NB4 (cell line): Measurements from ENCODE around the gene HMG20A.

Source experiments
- DNase-seq: peaks from one replicate; pipeline ENCODE4 v3.0.0; 2010; ENCODE audit warnings: low read depth
- H3K4me3 ChIP-seq: one replicate; pipeline ENCODE4 v1.5.1; 2011; ENCODE audit warnings: mild to moderate bottlenecking, low read depth, low read length, moderate library complexity
- CTCF ChIP-seq: IDR thresholded peaks from one replicate; pipeline ENCODE4 v1.5.1; 2012; ENCODE audit warnings: low read depth, low read length
- MAX ChIP-seq: IDR thresholded peaks from 2 replicates; pipeline ENCODE4 v1.6.1; 2011; ENCODE audit warnings: low read depth, low read length
- MYC ChIP-seq: IDR thresholded peaks from 2 replicates; pipeline ENCODE4 v1.6.1; 2011; ENCODE audit warnings: low read depth, low read length
- POLR2A ChIP-seq: IDR thresholded peaks from 2 replicates; pipeline ENCODE4 v1.6.1; 2011; ENCODE audit warnings: mild to moderate bottlenecking; ENCODE audit not compliant: insufficient read length; ENCODE audit errors: extremely low read depth

The HMG20A gene

DNA sequence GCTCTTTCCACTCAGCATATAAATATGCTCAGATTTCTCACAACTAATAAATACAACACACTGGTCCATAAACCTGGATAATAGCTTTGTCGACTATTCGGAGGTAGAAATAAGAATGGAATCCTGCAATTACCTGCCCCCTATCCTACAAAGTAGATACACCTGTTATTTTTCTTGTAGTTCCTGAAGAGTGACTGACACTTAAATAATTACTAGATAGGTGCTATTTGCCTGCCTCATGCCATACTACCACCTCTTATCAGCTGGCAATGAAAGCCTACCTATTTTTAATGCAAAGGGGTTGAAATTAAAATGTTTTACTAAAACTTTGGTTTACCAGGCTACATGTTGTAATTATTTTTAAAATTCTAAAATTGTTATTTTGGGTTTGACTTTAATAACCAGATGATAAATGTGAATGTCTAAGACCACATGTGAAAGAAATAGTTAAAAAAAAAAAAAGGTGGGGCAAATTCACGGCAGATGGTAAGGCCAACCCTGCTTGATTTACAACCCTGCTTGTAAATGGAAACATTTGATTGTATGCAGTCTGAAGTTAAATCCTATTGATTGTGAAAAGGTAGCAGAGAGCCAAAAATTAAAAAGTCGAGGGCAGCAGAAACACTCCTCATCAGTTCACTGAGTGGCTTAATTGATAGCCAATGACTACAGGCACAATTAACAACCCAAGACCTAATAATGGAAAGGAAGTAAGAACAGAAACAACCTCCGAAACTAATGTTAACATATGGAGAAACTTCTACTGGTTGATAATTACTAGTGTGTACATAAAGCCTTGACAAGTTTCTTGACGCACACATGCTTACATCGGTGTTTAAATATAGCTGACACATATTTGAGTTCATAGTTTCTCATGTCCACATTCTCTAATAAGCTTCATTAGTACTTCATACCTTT is 9.7 kb upstream of the HMG20A start:
- TF ChIP-seq MYC (no peak), CTCF (no peak), MAX (no peak)
- no peak overlapping the region for H3K4me3 ChIP-seq
- DNase-seq, result no peak

DNA sequence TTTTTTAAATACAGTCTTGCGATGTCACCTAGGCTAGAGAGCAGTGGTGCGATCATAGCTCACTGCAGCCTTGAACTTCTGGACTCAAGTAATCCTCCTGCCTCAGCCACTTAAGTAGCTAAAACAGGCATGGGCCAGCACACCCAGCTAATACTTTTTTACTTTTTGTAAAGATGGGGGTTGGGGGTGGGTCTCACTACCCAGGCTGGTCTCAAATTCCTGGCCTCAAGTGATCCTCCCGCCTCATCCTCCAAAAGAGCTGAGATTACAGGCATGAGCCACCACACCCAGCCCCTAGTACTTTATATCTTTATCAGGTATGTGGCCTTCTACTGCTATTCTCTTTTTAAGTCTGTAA is 9.1 kb upstream of the HMG20A start:
- no peak for DNase-seq
- no peak overlapping the region for H3K4me3 ChIP-seq
- TF ChIP-seq MYC (no peak), CTCF (no peak), MAX (no peak), POLR2A (no peak)

DNA sequence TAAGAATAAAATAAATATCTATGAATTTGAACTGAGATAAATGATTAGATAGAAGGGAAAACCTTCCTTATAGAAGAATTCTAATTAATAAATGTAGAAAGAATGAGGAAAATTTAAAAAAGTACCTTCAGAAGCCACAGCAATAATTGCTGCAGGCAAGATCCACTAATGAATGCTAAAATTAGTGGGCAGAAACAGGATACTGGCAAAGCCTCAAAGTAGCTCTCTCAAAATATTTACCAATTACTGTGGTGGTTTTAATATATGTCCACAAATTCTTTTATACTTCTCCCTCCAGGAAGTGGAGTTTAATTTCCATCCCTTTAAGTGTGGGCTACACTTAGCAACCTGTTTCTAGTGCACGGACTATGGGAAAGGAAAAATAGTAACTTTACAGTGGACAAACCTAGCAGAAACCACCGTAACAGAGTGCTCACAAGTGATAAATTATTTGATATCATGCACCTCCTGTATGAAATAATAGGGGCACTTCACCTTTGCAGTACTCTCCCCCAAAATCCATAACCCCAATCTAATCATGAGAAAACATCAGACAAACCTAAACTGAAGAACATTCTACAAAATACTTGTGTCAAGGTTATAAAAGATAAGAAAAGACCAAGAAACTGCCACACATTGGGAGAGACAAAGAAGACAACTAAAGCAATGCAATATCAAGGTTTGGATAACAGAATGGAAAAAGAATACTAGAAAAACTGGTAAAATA is 7.6 kb upstream of the HMG20A start:
- DNase-seq, result no peak
- TF ChIP-seq POLR2A (no peak), MYC (no peak), MAX (no peak), CTCF (no peak)
- no peak overlapping the region for H3K4me3 ChIP-seq

DNA sequence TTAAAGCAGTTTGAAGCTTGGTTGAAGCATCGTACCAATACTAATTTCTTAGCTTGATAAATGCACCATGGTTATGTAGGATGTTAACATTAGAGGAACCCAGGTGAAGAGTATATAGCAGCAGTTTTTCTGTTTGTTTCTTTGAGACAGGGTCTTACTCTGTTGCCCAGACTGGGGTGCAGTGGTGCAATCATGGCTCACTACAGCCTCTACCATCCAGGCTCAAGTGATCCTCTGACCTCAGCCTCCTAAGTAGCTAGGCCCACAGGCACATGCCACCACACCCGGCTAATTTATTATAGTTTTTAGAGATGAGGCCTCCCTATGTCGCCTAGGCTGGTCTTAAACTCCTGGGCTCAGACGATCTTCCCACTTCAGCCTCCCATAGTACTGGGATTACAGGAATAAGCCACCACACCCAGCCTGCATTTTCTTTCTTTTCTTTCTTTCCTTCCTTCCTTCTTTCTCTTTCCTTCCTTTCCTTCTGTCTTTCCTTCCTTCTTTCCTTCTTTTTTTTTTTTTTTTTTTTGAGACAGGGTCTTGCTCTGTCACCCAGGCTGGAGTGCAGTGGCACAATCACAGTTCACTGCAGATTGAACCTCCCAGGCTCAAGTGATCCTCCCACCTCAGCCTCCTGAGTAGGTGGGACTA is 6.9 kb upstream of the HMG20A start:
- TF ChIP-seq POLR2A, result no peak
- no peak for TF ChIP-seq MYC
- no peak for TF ChIP-seq CTCF
- no peak for TF ChIP-seq MAX
- no peak overlapping the region for H3K4me3 ChIP-seq
- no peak for DNase-seq

DNA sequence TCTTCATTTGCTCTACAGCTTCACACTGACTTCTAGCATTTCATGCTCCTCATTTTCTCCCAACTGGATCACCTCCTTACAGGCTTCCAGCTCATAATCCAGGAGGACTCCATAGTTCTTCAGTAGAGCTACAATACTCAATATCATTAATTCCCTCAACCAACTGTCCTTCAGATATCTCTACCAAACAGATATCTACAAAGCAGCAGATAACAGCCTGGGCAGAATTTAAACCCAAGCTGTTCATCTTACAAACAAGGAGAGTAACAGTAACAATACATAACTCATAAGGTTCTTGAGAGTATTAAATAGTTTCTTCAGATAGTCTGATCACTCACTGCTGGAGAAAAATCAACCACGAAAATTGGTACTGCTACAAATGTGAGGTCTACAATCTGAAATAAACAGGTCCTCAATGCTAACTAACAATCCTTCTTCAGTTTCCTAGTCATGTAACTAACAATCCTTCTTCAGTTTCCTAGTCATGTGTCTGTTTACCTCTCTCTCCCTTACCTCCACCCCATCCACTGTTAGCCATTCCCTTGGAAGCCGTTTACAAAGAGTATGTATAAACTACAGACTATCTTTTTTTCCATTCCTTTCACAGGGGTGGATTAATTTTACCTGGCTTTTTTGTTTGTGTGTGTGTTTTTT is 5.8 kb upstream of the HMG20A start:
- no peak for TF ChIP-seq CTCF
- no peak for TF ChIP-seq MYC
- no peak for TF ChIP-seq POLR2A
- TF ChIP-seq MAX, result no peak
- no peak overlapping the region for H3K4me3 ChIP-seq
- no peak for DNase-seq
